ENCODE data around the gene TXNDC11. TPM values are rescaled to one million over a fixed set of nuclear protein-coding genes. Genes with fewer than 3 reads are reported as not detected.

TXNDC11 gene
- total and polyA plus RNA-seq, 9 of the 15 experiments (the other 6 are each of a cell fraction or from before 2014, with no cell fraction given), result 0.66 to 32.6 (median 26.2) TPM

DNA sequence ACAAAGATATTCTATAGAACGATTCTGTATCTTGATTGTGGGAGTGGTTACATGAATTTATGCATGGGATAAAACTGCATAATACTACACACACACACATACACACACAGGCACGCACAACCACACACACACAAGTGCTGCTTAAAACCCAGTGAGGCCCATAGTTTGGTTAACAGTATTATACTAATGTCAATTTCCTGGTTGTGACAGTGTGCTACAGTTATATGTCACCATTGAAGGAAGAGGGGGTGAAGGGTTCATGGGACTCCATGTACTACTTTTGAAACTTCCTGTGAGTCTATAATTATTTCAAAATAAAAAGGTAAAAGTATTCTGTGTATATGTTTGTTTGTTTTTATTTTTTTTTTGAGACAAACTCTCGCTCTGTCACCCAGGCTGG is 46.3 kb upstream of the TXNDC11 start:
- peaks cover 92% of the 10 kb centered on the region for H3K79me2 ChIP-seq (ENCODE audit: control insufficient read depth, insufficient read depth, low read length)
- BruUV-seq (replicated peaks), result no TSS peak
- ChIA-PET CTCF (ENCODE audit: low intra/inter-chr PET ratio) (no interaction called here), POLR2A (interaction anchor here (4.0 kb wide), 1 partner anchor 7 kb away, joined by 18 read pairs; no protein-coding TSS in a partner anchor)
- peaks cover 26% of the 10 kb centered on the region for H3K36me3 ChIP-seq (ENCODE audit: control insufficient read depth, insufficient read depth, low read length)
- H3K9me1 ChIP-seq (ENCODE audit: control insufficient read depth, insufficient read depth, low read length), result peaks cover 9% of the 10 kb centered on the region
- H3K27me3 ChIP-seq (ENCODE audit: control insufficient read depth in 2 of 2, insufficient read depth in 2 of 2, low read length in 2 of 2), result no peaks in the 10 kb centered on the region
- in situ Hi-C loops (cut with MboI) (no loop called here), intact Hi-C loops (cut with micrococcal nuclease) (no loop called here)
- TF ChIP-seq, protein P1, sequence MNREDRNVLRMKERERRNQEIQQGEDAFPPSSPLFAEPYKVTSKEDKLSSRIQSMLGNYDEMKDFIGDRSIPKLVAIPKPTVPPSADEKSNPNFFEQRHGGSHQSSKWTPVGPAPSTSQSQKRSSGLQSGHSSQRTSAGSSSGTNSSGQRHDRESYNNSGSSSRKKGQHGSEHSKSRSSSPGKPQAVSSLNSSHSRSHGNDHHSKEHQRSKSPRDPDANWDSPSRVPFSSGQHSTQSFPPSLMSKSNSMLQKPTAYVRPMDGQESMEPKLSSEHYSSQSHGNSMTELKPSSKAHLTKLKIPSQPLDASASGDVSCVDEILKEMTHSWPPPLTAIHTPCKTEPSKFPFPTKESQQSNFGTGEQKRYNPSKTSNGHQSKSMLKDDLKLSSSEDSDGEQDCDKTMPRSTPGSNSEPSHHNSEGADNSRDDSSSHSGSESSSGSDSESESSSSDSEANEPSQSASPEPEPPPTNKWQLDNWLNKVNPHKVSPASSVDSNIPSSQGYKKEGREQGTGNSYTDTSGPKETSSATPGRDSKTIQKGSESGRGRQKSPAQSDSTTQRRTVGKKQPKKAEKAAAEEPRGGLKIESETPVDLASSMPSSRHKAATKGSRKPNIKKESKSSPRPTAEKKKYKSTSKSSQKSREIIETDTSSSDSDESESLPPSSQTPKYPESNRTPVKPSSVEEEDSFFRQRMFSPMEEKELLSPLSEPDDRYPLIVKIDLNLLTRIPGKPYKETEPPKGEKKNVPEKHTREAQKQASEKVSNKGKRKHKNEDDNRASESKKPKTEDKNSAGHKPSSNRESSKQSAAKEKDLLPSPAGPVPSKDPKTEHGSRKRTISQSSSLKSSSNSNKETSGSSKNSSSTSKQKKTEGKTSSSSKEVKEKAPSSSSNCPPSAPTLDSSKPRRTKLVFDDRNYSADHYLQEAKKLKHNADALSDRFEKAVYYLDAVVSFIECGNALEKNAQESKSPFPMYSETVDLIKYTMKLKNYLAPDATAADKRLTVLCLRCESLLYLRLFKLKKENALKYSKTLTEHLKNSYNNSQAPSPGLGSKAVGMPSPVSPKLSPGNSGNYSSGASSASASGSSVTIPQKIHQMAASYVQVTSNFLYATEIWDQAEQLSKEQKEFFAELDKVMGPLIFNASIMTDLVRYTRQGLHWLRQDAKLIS (CRISPR knock-in tag; IDR thresholded peaks at IDR 0.05), result no peak
- TF ChIP-seq DPF2 (IDR thresholded peaks at IDR 0.05) (no peak), NCOA2 (IDR thresholded peaks at IDR 0.05; ENCODE audit: partially characterized antibody in 2 of 2) (no peak), ASH1L (IDR thresholded peaks at IDR 0.05; ENCODE audit: borderline replicate concordance, low read depth, partially characterized antibody) (no peak), ZNF707 (CRISPR knock-in tag; conservative IDR thresholded peaks at IDR 0.05) (no peak), ZNF174 (CRISPR knock-in tag; IDR thresholded peaks at IDR 0.05) (no peak), TCF7 (IDR thresholded peaks at IDR 0.05; ENCODE audit: borderline replicate concordance) (no peak)
- TF ChIP-seq, protein P2, sequence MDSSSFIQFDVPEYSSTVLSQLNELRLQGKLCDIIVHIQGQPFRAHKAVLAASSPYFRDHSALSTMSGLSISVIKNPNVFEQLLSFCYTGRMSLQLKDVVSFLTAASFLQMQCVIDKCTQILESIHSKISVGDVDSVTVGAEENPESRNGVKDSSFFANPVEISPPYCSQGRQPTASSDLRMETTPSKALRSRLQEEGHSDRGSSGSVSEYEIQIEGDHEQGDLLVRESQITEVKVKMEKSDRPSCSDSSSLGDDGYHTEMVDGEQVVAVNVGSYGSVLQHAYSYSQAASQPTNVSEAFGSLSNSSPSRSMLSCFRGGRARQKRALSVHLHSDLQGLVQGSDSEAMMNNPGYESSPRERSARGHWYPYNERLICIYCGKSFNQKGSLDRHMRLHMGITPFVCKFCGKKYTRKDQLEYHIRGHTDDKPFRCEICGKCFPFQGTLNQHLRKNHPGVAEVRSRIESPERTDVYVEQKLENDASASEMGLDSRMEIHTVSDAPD (CRISPR knock-in tag; IDR thresholded peaks at IDR 0.05), result no peak
- TF ChIP-seq, protein P3, sequence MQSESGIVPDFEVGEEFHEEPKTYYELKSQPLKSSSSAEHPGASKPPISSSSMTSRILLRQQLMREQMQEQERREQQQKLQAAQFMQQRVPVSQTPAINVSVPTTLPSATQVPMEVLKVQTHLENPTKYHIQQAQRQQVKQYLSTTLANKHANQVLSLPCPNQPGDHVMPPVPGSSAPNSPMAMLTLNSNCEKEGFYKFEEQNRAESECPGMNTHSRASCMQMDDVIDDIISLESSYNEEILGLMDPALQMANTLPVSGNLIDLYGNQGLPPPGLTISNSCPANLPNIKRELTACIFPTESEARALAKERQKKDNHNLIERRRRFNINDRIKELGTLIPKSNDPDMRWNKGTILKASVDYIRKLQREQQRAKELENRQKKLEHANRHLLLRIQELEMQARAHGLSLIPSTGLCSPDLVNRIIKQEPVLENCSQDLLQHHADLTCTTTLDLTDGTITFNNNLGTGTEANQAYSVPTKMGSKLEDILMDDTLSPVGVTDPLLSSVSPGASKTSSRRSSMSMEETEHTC (IDR thresholded peaks at IDR 0.05), result no peak
- peaks cover 25% of the 10 kb centered on the region for H4K20me1 ChIP-seq (replicated peaks; ENCODE audit: control insufficient read depth, insufficient read depth, low read length)
- no peak for DNase-seq (ENCODE audit: extremely low read depth in 1 of 4, low spot score in 3 of 4)
- no peak overlapping the region for H3K9ac ChIP-seq (ENCODE audit: insufficient read depth in 1 of 2, low read depth in 2 of 2, low read length in 2 of 2)
- no peak overlapping the region for H3K4me3 ChIP-seq
- WGBS (ENCODE audit: insufficient coverage, low coverage, missing lambda C conversion rate), result 95% methylated on average over 3 of the region's 3 CpGs
- no peak overlapping the region for H2AFZ ChIP-seq (ENCODE audit: low read depth, low read length)
- FAIRE-seq, result no peak
- ATAC-seq, result no peak
- H3K9me3 ChIP-seq (replicated peaks; ENCODE audit: control insufficient read depth, insufficient read depth, low read depth, low read length), result no peaks in the 10 kb centered on the region
- H3K27ac ChIP-seq (ENCODE audit: extremely low read depth, low read depth, low read length), result no peak overlapping the region
- peaks cover 7 to 9% of the 10 kb centered on the region in 2 experiments for H3K4me1 ChIP-seq (replicated peaks in 1 of 2; ENCODE audit: control insufficient read depth in 2 of 2, insufficient read depth in 2 of 2, low read length in 2 of 2)
- H3K4me2 ChIP-seq (ENCODE audit: insufficient read depth, low read length), result no peak overlapping the region
